ENCODE data around the gene KLRC3. TPM values are rescaled to one million over a fixed set of nuclear protein-coding genes. Genes with fewer than 3 reads are reported as not detected.
A peak's percentile ranks its signal among the peaks of the same experiment; 100 is the strongest.
"Not testable (repeated sequence)": the region's sequence is repeated elsewhere in the genome, so short reads cannot be mapped to it uniquely, and the experiment has no call there.

Gene KLRC3
- total RNA-seq, 1 experiment from 2014 or later, result 2.3 TPM

DNA sequence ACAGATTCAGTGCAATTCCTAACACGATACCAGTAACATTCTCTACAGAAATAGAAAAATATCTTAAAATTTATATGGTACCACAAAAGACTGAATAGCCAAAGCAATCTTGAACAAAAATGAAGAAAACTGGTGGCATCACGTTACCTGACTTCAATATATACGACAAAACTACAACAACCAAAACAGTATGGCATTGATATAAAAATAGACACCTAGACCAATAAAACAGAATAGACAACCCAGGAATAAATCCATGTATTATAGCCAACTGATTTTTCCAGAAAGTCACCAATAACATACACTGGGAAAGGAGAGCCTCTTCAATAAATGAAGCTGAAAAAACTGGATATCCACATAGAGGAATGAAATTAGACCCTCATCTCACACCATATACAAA lies 36.2 kb downstream of the KLRC3 start:
- no peak for DNase-seq (ENCODE audit: unreplicated experiment)
- no peak overlapping the region for H3K4me3 Mint-ChIP-seq (ENCODE audit: unreplicated experiment)
- H3K27me3 Mint-ChIP-seq (ENCODE audit: insufficient read depth, unreplicated experiment), result no peaks in the 10 kb centered on the region
- POLR2A ChIA-PET, result interaction anchor here (2.1 to 3.9 kb wide), 3 partner anchors 10 to 19 kb away, joined by 16 to 26 read pairs (median 17); no protein-coding TSS in a partner anchor
- BruUV-seq (replicated peaks), result no TSS peak
- H3K9me3 Mint-ChIP-seq (ENCODE audit: unreplicated experiment), result peaks cover 7% of the 10 kb centered on the region
- peak overlapping the region; percentile 74 for H3K27ac Mint-ChIP-seq (ENCODE audit: low read depth, unreplicated experiment)
- TF ChIP-seq, protein P1, sequence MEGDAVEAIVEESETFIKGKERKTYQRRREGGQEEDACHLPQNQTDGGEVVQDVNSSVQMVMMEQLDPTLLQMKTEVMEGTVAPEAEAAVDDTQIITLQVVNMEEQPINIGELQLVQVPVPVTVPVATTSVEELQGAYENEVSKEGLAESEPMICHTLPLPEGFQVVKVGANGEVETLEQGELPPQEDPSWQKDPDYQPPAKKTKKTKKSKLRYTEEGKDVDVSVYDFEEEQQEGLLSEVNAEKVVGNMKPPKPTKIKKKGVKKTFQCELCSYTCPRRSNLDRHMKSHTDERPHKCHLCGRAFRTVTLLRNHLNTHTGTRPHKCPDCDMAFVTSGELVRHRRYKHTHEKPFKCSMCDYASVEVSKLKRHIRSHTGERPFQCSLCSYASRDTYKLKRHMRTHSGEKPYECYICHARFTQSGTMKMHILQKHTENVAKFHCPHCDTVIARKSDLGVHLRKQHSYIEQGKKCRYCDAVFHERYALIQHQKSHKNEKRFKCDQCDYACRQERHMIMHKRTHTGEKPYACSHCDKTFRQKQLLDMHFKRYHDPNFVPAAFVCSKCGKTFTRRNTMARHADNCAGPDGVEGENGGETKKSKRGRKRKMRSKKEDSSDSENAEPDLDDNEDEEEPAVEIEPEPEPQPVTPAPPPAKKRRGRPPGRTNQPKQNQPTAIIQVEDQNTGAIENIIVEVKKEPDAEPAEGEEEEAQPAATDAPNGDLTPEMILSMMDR (IDR thresholded peaks at IDR 0.05; ENCODE audit: unreplicated experiment), result no peak
- intact Hi-C loops (cut with micrococcal nuclease), result no loop called here
- peaks cover 17% of the 10 kb centered on the region for H3K4me1 Mint-ChIP-seq (ENCODE audit: insufficient read depth, unreplicated experiment)
- H3K36me3 Mint-ChIP-seq (ENCODE audit: insufficient read depth, unreplicated experiment), result peaks cover 14% of the 10 kb centered on the region
- CTCF ChIA-PET, result no interaction called here

DNA sequence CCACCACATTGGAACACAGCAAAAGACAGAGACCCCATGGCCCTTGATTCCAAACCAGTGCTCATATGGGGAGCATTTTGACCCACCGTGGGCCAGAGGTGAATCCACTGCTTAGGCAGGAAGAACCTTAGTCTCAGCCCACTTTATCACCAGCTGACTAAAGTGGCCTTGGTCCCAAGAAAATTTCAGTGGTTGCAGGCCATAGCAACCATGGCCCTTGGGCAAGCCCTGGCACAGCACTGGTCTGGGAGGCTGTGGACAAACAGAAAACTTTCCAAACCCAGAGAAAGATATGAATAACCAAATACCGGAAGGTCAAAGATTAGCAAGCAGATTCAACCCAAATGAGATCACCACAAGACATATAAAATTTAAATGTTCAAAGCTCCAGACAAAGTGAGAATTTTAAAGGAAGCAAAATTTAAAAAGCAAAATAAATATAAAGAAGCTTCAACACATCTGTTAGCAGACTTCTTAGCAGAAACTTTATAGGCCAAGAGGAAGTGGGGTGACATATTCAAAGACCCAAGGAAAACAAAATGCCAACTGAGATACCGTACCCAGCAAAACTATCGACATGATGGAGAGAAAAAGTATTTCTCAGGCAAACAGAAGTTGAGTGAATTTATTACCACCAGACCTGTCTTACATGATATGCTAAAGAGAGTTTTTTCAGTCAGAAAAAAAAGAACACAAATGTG lies 38.3 kb downstream of the KLRC3 start:
- H3K27me3 Mint-ChIP-seq (ENCODE audit: insufficient read depth, unreplicated experiment), result no peaks in the 10 kb centered on the region
- peak overlapping the region; percentile 71 for H3K27ac Mint-ChIP-seq (ENCODE audit: low read depth, unreplicated experiment)
- no peak for DNase-seq (ENCODE audit: unreplicated experiment)
- peaks cover 17% of the 10 kb centered on the region for H3K4me1 Mint-ChIP-seq (ENCODE audit: insufficient read depth, unreplicated experiment)
- ChIA-PET POLR2A (interaction anchor here (0.6 to 2.6 kb wide), 2 partner anchors 10 to 19 kb away, joined by 3 to 12 read pairs; no protein-coding TSS in a partner anchor), CTCF (interaction anchor here (0.6 to 0.9 kb wide), 2 partner anchors 15 to 17 kb away, joined by 3 to 5 read pairs; no protein-coding TSS in a partner anchor)
- intact Hi-C loops (cut with micrococcal nuclease), result no loop called here
- BruUV-seq (replicated peaks), result no TSS peak
- TF ChIP-seq, protein P1 (IDR thresholded peaks at IDR 0.05; ENCODE audit: unreplicated experiment), result no peak
- no peak overlapping the region for H3K4me3 Mint-ChIP-seq (ENCODE audit: unreplicated experiment)
- peaks cover 15% of the 10 kb centered on the region for H3K36me3 Mint-ChIP-seq (ENCODE audit: insufficient read depth, unreplicated experiment)
- H3K9me3 Mint-ChIP-seq (ENCODE audit: unreplicated experiment), result peaks cover 7% of the 10 kb centered on the region

DNA sequence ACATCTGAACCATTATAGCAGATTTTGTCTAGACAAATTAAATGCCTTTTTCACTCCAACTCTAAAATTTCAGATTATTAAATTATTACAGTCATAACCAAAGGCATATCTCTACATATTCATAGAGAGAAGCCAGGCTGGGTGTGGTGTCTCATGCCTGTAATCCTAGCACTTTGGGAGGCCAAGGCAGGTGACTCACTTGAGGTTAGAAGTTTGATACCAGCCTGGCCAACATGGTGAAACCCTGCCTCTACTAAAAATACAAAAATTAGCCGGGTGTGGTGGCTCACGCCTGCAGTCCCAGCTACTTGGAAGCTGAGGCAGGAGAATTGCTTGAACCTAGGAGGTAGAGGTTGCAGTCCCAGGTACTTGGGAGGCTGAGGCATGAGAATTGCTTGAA lies 41.7 kb downstream of the KLRC3 start:
- Mint-ChIP-seq H3K4me1 (ENCODE audit: insufficient read depth, unreplicated experiment) (peaks cover 11% of the 10 kb centered on the region), H3K36me3 (ENCODE audit: insufficient read depth, unreplicated experiment) (peaks cover 13% of the 10 kb centered on the region)
- POLR2A ChIA-PET; H3K4me3 Mint-ChIP-seq (ENCODE audit: unreplicated experiment); H3K9me3 Mint-ChIP-seq (ENCODE audit: unreplicated experiment); H3K27ac Mint-ChIP-seq (ENCODE audit: low read depth, unreplicated experiment); H3K27me3 Mint-ChIP-seq (ENCODE audit: insufficient read depth, unreplicated experiment); BruUV-seq (replicated peaks); CTCF ChIA-PET; intact Hi-C loops (cut with micrococcal nuclease): not testable (repeated sequence)
- peak; percentile 38 for DNase-seq (ENCODE audit: unreplicated experiment)

DNA sequence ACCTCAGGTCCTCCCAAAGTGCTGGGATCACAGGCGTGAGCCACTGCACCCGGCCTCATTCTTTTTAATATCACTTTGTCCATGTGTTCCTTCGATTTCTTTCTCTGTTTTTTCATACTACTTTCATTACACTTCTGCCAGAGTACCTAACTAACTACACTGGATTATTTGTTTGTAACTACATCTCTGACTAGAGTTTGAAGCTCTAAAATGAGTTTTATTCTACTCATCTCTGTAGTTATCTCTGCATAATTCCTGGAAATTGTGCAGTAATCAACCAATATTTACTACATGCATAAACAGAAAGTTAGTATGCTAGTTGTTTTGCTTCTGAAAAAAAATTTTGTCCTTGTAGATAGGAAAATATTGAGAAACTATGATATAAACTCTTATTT lies 45.8 kb downstream of the KLRC3 start:
- no TSS peak for BruUV-seq (replicated peaks)
- Mint-ChIP-seq H3K4me3 (ENCODE audit: unreplicated experiment) (peak overlapping the region; percentile 60), H3K9me3 (ENCODE audit: unreplicated experiment) (no peaks in the 10 kb centered on the region), H3K36me3 (ENCODE audit: insufficient read depth, unreplicated experiment) (peaks cover 17% of the 10 kb centered on the region), H3K4me1 (ENCODE audit: insufficient read depth, unreplicated experiment) (peaks cover 29% of the 10 kb centered on the region), H3K27me3 (ENCODE audit: insufficient read depth, unreplicated experiment) (no peaks in the 10 kb centered on the region), H3K27ac (ENCODE audit: low read depth, unreplicated experiment) (peak overlapping the region; percentile 92)
- intact Hi-C loops (cut with micrococcal nuclease), result no loop called here
- DNase-seq (ENCODE audit: unreplicated experiment), result no peak
- TF ChIP-seq, protein P1 (IDR thresholded peaks at IDR 0.05; ENCODE audit: unreplicated experiment), result no peak
- POLR2A ChIA-PET, result interaction anchor here (0.7 to 3.1 kb wide), 8 partner anchors 8 to 43 kb away, joined by 3 to 31 read pairs (median 8); no protein-coding TSS in a partner anchor
- CTCF ChIA-PET, result interaction anchor here (0.7 to 1.0 kb wide), 2 partner anchors 12 to 186 kb away, joined by 3 read pairs; no protein-coding TSS in a partner anchor
